Stimulated activated CD4-positive, alpha-beta T cell treated with anti-CD3 and anti-CD28 coated beads, Interleukin-4, amount 100 ng/mL, for 48 hours (primary cell): ENCODE data around the gene CIDEC.
A peak's percentile ranks its signal among the peaks of the same experiment; 100 is the strongest.
"Not testable (repeated sequence)": the region's sequence is repeated elsewhere in the genome, so short reads cannot be mapped to it uniquely, and the experiment has no call there.

Experiments used
- DNase-seq, 2 donors: peaks; one replicate each; pipeline ENCODE4 v3.0.0-alpha.2; 2020; ENCODE audit warnings: low read depth in 2 of 2

The CIDEC gene

DNA sequence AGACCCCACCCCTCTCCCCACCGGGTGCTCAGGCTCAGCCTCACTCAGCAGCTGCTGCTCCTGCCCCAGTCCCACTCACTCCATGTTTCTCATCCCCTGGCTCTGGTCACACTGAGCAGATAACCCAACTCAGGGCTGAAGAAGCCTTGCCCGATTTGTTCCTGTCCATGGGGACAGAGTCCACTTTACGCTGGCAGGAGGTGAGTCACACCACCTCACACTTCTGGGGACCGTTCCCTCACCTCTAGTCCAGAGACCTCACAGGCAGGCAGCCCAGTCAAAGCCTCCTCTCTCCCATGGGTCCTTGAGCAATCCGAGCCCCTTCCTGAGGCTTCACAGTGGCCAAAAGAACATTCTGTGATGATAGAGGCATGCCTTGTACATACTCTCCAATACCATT lies 1.4 kb downstream of the CIDEC start:
- no peak for DNase-seq

DNA sequence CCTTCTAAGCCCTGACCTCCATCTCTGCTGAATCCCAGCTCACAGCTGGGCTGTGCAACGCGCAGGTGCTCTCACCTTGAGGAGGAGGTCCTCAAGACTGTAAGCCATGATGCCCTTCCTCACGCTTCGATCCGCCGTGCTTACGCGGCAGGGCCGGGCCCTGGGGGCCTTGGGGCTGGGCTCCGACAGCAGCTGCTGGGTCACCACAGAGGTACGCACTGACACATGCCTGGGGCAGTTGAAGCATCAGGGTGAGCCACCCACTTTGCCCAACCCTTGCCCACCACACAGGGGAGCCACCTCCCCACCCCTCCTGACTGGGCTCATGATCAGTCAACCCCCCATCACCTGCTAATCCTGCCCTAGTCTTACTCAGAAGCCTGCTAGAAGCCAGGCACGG lies 3.1 kb downstream of the CIDEC start:
- DNase-seq = no peak

DNA sequence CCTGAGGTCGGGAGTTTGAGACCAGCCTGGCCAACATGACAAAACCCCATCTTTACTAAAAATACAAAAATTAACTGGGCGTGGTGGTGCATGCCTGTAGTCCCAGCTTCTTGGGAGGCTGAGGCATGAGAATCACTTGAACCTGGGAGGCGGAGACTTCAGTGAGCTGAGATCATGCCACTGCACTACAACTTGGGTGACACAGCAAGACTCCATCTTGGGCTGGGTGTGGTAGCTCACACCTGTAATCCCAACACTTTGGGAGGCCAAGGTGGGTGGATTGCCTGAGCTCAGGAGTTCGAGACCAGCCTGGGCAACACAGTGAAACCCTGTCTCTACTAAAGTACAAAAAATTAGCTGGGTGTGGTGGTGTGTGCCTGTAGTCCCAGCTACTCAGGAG lies 3.8 kb downstream of the CIDEC start:
- DNase-seq = not testable (repeated sequence)

DNA sequence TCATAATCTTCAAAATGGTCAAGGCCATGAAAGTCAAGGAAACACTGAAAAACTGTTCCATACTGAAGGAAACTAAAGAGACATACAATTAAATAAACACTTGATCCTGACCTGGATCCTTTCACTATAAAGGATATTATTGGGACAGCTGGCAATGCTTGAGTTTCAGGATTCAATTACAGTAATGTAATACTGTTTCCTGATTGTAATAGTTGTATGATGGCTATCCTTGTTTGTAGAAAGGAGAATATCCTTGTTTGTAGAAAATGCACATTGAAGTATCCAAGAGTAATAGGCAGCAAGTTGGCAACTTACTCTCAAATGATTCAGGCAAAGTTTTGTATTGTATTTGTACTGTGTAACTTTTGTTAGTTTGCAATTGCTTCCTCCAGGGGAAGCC lies 4.6 kb downstream of the CIDEC start:
- DNase-seq = no peak

DNA sequence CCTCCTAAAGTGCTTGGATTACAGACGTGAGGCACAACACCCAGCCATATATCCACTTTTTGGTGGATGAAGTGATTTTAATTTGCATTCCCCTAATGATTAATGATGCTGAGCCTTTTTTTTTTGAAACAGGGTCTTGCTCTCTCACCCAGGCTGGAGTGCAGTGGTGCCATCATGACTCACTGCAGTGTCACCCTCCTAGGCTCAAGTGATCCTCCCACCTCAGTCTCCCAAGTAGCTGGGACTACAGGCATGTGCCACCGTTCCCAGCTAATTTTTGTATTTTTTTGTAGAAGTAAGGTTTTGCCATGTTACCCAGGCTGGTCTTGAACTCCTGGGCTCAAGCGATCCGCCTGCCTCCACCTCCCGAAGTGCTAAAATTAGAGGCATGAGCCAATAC lies 8.0 kb downstream of the CIDEC start:
- DNase-seq = not testable (repeated sequence)

DNA sequence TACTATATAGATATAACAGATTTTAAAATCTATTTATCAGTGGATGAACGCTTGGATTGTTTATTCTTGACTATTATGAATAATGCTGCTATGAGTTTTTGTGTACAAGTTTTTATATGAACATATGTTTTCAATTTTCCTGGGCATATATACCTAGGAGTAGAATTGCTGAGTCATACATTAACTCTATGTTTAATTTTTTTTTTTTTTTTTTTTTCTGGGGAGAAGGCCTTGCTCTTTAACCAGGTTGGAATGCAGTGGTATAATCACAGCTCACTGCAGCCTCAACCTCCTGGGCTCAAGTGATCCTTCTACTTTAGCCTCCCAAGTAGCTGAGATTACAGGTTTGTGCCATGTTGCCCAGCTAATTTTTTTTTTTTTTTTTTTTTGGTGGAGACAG lies 9.1 kb downstream of the CIDEC start:
- DNase-seq = no peak

DNA sequence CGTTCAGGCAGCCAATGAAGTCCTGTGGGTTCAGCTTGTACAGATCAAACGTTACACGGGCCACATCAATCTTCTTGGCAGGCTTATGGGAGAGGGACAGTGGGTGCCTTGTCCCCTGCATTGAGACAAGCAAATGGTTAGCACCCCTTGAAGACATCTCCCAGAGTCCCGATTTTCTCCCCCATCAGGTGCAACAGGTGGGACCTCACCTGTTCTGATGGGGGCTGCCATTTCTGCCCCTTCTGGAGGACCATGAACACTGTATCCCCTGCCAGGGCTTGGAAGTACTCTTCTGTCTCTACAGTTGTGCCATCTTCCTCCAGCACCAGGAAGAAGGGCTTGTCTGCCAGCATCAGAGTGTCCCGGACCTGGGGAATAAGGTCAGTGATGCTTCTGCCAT lies 10.1 kb downstream of the CIDEC start:
- no peak for DNase-seq

DNA sequence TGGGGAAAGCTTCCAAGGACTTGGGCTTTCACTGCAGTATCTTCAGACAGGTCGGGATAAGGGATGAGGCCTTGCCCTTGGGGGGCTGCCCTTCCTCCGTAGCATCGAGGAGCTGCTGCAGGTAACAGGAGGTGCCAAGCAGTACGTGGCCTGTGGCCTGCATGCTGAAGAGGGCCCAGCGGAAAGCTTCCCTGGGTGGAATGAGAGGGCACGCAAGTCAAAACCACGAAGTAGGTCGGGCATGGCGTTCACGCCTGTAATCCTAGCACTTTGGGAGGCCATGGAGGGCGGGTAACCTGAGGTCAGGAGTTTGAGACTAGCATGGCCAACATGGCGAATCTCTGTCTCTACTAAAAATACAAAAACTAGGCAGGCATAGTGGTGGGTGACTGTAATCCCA lies 12.9 kb downstream of the CIDEC start:
- no peak for DNase-seq

DNA sequence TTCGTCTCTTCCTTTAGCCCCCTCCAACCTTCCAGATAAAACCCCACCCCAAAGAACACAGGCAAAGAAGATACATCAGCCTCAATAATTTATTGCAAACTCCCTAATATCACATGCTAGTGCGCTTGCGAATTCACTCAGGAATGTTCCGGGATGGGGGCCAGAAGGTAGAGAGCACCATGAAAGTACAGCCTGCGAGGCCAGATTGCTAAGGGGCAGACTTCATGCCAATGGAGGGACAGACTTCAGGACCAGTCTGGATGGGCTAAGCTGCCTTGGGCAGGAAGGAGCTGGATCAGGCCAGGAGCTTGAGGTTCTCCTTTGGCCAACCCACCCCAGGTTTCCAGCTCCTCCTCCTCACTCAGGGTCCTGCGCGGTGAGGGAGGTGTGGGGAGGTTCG lies 13.4 kb downstream of the CIDEC start:
- no peak for DNase-seq

DNA sequence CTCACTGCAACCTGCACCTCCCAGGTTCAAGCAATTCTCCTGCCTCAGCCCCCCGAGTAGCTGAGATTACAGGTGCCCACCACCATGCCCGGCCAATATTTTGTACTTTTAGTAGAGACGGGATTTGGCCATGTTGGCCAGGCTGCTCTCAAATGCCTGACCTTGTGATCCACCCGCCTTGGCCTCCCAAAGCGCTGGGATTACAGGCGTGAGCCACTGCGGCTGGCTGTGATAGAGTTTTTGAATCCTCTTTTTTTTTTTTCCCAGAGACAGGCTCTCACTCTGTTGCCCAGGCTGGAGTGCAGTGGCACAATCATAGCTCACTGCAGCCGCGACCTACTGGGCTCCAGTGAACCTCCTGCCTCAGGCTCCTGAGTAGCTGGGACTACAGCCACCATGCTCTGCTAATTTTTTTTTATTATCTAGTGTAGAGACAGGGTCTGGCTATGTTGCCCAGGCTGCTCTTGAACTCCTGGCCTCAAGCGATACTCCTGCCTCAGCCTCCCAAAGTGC lies 14.9 kb downstream of the CIDEC start:
- DNase-seq = not testable (repeated sequence)

DNA sequence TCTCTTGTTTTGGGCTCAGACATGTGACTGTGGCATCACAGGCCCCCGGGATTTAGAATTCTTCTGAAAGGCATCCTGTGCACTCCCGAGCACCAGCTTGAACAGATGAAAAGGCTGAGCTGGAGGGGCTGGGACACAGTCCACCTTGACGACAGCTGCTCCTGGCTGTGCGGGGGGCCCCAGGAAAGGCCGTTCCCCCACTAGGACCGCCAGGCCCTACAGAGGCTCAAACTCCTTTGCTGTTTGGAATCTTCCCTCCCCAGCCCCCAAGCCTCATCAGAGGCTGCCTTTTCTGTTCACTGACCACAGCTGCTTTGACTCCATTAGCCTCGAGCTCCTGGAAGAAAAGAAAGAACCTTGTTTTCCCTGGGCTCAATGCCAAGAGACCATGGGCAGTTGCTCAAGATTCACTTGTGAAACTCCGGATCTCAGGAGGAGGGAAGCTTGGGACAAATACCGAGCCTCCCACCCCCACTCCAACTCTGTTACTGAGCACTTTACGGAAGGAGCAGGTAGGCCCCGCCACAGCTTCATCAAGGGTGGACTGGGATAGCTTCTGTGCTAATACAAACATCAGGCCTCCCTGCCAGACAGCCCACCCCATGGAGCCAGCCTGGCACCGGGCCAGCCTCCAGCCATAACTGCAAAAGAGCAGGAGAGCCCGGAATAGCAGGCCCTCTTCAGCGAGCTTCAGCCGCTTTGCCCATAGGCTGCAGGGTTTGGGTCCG lies 15.7 kb downstream of the CIDEC start:
- DNase-seq = no peak

DNA sequence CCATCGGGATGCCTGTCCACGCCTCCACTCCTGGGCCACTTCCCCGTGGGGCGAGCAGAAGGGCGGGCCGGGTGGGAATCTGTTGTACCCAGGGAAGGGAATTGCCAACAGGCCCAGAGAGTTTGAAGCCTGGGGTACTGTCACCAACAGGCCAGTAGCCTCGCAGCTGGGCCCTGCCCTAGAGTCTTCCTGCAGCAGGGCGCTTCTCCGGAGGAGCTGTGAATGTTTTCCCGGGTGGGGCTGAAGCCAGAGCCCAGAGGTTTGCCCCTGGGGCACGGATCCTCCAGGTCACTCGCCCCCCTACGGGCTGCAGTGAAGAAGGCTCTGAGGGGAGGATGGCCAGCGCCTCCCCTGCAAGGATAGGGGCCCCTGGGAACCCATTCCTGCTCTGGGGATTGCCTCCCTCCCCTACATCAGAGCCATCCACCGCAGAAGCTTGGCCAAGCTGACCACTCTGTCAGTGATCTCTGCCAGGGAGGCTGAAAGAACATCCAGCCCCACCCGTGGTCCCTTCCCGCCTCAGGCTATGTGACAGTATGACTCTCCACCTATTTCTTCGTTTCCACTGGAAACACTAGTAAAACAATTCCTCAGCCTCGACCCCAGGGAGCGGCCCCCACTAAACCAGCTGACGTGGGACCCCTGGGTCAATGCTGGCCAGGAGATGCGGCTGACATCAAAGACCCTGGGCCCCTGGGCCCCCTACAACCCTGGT lies 16.8 kb downstream of the CIDEC start:
- no peak for DNase-seq

DNA sequence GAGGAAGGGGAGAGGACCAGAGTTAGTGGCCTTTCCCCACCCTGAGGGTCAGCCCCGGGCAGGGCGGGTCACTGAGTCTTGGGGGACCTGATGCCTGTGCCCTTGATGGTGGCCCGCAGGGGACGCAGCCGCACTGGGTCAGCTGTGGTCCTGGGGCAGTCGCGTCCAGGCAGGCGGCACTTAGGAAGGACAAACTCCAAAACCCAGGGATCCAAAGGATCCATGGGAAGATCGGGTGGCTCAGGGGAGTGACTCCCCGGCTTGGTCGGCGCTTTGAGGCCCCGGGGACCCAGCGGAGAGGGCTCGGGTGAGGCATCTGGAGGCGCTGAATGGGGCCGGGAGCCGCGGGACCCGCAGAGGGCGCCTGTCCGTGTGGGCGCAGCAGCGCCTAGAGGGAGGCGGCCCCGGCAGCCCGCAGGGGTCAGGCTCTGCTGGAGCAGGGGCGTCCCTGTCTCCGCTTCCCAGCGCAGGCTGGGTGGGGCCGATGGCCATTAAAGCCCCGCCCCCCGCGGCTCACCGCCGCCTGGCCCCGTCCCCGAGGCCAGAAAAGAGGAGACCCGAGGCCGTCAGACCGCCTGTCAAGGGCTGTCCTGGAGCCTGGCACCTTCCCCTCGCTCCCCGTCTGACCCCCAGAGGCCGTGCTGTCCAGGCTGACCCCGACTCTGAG lies 17.5 kb downstream of the CIDEC start:
- peak; percentile 17 to 23 for DNase-seq

DNA sequence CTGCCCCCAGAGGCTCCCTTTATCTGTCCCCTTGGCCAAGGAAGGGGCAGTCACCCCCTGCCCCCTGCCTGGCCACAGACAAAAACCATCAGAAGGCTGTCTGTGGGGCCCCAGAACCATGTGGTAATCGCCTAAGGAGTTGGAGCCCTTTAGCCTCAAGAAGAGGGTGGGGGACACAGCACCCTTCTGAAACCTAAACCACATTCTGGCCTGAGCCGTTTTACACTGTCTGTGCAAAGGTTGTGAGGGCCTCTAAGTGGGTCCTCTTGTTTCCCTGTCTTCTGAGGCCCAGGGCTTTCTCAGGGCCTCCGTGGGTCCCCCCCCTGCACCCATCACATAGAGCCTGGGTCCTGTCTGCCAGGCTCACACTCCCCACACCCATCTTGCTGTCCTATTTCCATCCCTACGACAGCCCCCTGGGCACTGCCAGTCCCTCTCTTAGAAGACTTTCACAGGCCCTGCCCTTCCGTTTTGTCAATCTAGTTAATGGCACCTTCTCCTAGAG lies 18.4 kb downstream of the CIDEC start:
- DNase-seq = no peak

DNA sequence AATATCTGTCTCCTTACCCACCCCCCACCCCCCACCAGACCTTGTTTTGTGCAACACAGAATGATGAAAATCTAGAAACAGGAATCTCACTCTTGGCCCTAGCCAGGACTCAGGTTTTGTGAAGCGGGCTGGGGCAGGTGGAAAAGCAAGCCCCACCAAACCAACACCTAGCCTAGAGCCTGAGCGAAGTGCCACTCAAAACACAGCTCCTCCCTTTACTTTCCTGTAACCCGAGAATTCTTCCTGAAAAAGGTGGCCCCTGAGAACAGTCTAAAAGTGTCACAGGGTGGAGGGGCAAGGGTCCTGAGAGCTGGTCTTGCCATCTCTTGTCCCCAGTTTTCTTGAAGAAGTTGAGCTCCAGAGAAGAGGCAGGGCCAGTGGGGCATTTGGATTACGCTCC lies 18.9 kb downstream of the CIDEC start:
- no peak for DNase-seq

DNA sequence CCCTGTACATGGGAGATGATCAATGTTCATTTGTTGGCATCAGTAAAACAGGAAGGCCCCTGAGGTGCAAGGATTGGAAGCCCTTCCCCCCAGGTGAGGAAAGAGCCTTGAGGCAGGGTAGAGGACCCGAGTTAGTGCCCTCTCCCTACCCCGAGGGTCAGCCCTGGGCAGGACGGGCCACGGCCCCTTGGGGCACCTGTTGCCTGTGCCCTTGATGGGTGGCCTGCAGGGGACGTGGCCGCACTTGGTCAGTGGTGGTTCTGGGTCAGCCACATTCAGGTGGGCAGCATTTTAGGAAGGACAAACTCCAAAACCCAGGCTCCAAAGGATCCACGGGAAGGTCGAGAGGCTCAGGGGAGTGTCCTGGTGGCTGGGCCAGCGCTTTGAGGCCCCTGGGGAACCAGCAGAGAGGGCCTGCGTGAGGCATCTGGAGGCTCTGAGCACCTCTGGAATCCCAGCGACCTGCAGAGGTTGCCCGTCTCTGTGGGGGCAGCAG lies 20.5 kb downstream of the CIDEC start:
- no peak for DNase-seq

DNA sequence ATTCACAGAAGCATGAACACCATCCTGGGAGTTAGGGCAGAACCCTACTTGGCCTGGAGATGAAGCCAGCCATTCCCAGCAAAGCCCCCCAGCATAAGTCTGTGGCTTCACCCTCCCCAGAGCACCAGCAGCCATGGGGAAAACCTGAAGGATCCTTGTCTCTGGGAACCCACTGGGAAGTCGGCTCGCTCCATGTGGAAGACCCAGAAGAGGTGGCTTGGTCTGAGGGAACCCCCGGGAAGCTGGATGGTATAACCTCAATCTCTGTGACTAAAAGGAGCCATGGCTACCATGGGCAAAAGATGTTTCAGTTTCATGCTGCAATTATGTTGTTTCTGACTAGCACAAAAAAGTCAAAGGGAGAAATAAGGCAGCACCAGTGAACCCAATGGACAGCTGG lies 24.5 kb downstream of the CIDEC start:
- no peak for DNase-seq

DNA sequence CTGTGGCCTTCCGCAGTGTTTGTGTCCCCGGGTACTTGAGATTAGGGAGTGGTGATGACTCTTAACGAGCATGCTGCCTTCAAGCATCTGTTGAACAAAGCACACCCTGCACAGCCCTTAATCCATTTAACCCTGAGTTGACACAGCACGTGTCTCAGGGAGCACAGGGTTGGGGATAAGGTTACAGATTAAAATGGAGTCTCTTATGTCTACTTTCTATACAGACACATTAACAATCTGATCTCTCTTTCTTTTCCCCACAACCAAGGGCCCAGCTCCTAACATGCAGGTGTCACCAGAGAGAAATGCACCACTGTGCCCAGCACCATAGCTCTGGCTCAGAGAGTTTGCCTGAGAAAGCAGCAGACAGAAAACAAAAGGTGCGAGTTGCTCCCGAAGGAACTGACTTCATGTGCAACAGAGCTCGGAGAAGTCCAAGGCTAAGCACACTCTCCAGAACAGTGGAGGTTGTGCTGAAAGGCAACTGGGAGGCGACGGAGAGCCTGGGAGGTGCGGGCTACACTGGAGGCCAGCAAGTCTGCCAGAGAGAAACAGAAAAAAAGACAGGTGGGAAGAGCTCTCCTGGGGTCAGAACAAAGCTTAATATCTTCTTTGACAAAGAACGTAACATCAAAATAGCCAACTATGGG lies 25.6 kb downstream of the CIDEC start:
- not testable (repeated sequence) for DNase-seq

DNA sequence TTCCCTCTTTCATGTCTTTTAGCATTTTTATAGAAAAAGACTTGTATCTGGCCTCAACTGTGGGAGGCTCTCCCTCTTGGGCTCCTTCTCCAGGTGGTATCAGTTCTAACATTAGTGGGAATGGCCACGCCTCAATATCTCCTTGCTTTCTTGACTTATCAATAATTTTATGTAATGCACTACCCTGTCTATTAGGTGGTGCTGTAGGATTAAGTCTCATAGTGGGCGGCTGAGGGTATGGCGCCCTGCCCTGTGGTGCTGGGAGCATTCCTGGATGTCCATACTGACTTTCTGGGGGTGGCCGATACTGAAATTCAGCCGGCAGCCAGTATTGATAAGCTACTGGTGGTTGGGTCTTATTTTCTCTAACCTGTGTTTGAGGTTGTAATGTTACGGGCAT lies 27.5 kb downstream of the CIDEC start:
- no peak for DNase-seq

DNA sequence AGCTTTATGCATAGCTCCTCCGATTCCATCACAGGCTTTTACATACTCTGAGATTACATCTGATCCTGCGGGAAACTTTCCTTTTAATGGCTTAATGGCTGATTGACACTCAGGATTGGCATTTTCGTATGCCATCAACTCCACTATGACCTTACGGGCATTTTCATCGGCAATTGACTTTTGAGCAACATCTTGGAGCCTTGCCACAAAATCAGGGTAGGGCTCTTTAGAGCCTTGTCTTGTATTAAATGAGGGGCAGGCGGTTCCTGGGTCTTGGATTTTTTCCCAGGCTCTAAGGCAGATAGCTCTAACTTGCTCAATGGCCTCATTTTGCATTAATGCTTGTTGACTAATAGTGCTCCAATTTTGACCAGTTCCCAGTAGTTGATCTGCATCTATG lies 28.1 kb downstream of the CIDEC start:
- DNase-seq = not testable (repeated sequence)

DNA sequence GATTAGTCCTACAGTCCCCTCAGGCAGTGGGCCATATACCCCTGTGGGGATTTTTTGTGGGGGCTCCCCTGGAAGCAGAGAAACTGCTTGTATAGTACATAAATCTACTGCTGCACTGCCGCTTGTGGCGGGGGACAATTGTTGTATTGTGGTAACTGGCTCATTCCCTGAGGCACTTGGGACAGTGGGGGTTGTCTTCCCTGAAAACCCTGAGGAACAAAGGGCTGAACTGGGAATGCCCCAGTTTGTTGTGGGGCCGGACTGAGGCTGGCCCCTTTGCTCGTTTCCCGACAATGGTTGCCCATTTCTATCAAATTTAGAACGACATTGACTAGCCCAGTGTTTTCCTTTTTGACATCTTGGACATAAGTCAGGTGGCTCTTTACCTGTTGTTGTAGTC lies 28.7 kb downstream of the CIDEC start:
- DNase-seq = not testable (repeated sequence)

DNA sequence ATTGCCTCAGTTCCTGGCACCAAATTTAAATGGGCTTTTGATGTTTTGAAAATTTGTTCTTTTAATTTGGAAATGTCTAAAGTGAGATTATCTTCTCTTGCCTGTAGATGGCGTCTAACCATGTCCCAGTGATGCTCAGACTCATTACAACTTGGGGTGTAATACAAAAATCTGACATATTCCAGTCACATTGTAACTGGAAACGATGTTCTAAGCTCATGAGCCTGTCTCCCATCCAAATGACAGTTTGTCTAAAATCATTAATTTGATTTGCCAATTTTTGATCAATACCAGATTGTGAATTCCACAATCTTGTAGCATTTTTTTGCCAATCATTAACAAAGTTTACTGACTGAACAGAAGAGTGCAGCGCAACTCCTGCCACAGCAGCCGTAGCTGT lies 31.2 kb downstream of the CIDEC start:
- not testable (repeated sequence) for DNase-seq
